GM23338 (cell line): ENCODE results near the gene GPR153. TPM values are rescaled to one million over a fixed set of nuclear protein-coding genes. Genes with fewer than 3 reads are reported as not detected.

Source experiments
- ATAC-seq: fragments of 200-7000 bp; cut with Tn5 transposase; 3 replicates; pipeline ENCODE4 v1.9.1; 2020
- DNase-seq: peaks from one replicate; pipeline ENCODE4 v3.0.0-alpha.2; 2015; ENCODE audit warnings: low spot score
- H2AFZ ChIP-seq: fragments of 200-600 bp; sonication (generic); 2 replicates; pipeline ENCODE4 v1.8.0; 2016; ENCODE audit warnings: antibody characterized with exemption, mild to moderate bottlenecking, moderate library complexity
- H3F3A ChIP-seq: fragments of 200-600 bp; sonication (generic); replicated peaks from 2 replicates; pipeline ENCODE4 v1.8.0; 2017; ENCODE audit warnings: antibody characterized with exemption, mixed run types, low read depth
- H3K27ac ChIP-seq: fragments of 200-600 bp; sonication (generic); 2 replicates; pipeline ENCODE4 v1.6.1; 2016; ENCODE audit warnings: low read depth
- H3K27me3 ChIP-seq: fragments of 200-600 bp; sonication (generic); 2 replicates; pipeline ENCODE4 v1.8.0; 2016; ENCODE audit warnings: mild to moderate bottlenecking, mixed run types, moderate library complexity; ENCODE audit not compliant: insufficient read depth
- H3K36me3 ChIP-seq: fragments of 200-600 bp; sonication (generic); 2 replicates; pipeline ENCODE4 v1.8.0; 2016; ENCODE audit warnings: mild to moderate bottlenecking; ENCODE audit not compliant: insufficient read depth
- H3K4me1 ChIP-seq: fragments of 200-600 bp; sonication (generic); 2 replicates; pipeline ENCODE4 v1.8.0; 2016; ENCODE audit warnings: mild to moderate bottlenecking, moderate library complexity; ENCODE audit not compliant: insufficient read depth
- H3K4me2 ChIP-seq: fragments of 200-600 bp; sonication (generic); 2 replicates; pipeline ENCODE4 v1.7.1; 2017; ENCODE audit warnings: mixed run types
- H3K4me3 ChIP-seq: fragments of 200-600 bp; sonication (generic); 2 replicates; pipeline ENCODE4 v1.6.1; 2016; ENCODE audit warnings: mixed run types
- H3K79me2 ChIP-seq: fragments of 200-600 bp; sonication (generic); replicated peaks from 2 replicates; pipeline ENCODE4 v1.8.0; 2017; ENCODE audit warnings: mild to moderate bottlenecking; ENCODE audit not compliant: insufficient read depth
- H3K9me2 ChIP-seq: fragments of 200-600 bp; sonication (generic); 2 replicates; pipeline ENCODE4 v1.8.0; 2017; ENCODE audit not compliant: insufficient read depth
- H4K20me1 ChIP-seq: fragments of 200-600 bp; sonication (generic); replicated peaks from 2 replicates; pipeline ENCODE4 v1.8.0; 2017; ENCODE audit warnings: mild to moderate bottlenecking; ENCODE audit not compliant: insufficient read depth
- H3K27ac Mint-ChIP-seq: 2 replicates; pipeline ENCODE4 v1.8.0; 2020; ENCODE audit warnings: inconsistent platforms, mild to moderate bottlenecking, moderate library complexity, mixed read lengths
- H3K27me3 Mint-ChIP-seq: 3 replicates; pipeline ENCODE4 v1.8.0; 2022; ENCODE audit warnings: low read depth, mild to moderate bottlenecking, moderate library complexity, mixed read lengths, inconsistent platforms; ENCODE audit not compliant: insufficient read depth, poor library complexity
- H3K36me3 Mint-ChIP-seq: 3 replicates; pipeline ENCODE4 v1.8.0; 2021; ENCODE audit warnings: low read depth, mild to moderate bottlenecking, inconsistent platforms, moderate library complexity, mixed read lengths
- H3K4me1 Mint-ChIP-seq: 3 replicates; pipeline ENCODE4 v1.8.0; 2020; ENCODE audit warnings: mild to moderate bottlenecking, inconsistent platforms, mixed read lengths
- H3K4me3 Mint-ChIP-seq: 3 replicates; pipeline ENCODE4 v1.8.0; 2021; ENCODE audit warnings: moderate library complexity, mild to moderate bottlenecking, inconsistent platforms, mixed read lengths
- H3K9me3 Mint-ChIP-seq: 3 replicates; pipeline ENCODE4 v1.8.0; 2020; ENCODE audit warnings: moderate library complexity, mild to moderate bottlenecking, inconsistent platforms, mixed read lengths
- CREB1 ChIP-seq: fragments of 250-450 bp; sonication (Bioruptor Pico); IDR thresholded peaks from 2 replicates; pipeline ENCODE4 v1.5.0; 2020; ENCODE audit warnings: low read depth, mild to moderate bottlenecking, moderate library complexity
- CTCF ChIP-seq, 2 experiments: fragments of 200-600 bp in 1 of 2; sonication (generic) in 1 of 2; conservative IDR thresholded peaks; 2 replicates each; pipeline versions ENCODE4 v1.5.1 to v1.6.1; 2016 to 2017; ENCODE audit warnings: antibody characterized with exemption in 2 of 2, low read depth in 2 of 2, mild to moderate bottlenecking in 2 of 2, moderate library complexity in 1 of 2
- ETS1 ChIP-seq: IDR thresholded peaks from 2 replicates; pipeline ENCODE4 v1.6.1; 2016; ENCODE audit warnings: antibody characterized with exemption
- EZH2 ChIP-seq: fragments of 200-600 bp; sonication (generic); IDR thresholded peaks from one replicate; pipeline ENCODE4 v1.8.0; 2017; ENCODE audit warnings: antibody characterized with exemption, mild to moderate bottlenecking, low read depth; ENCODE audit not compliant: unreplicated experiment
- EZH2phosphoT487 ChIP-seq: fragments of 200-600 bp; sonication (generic); IDR thresholded peaks from one replicate; pipeline ENCODE4 v1.8.1; 2018; ENCODE audit warnings: antibody characterized with exemption; ENCODE audit not compliant: unreplicated experiment
- JUNB ChIP-seq: IDR thresholded peaks from one replicate; pipeline ENCODE4 v1.6.1; 2016; ENCODE audit warnings: antibody characterized with exemption; ENCODE audit not compliant: unreplicated experiment
- NANOG ChIP-seq: IDR thresholded peaks from 2 replicates; pipeline ENCODE4 v1.6.1; 2016; ENCODE audit warnings: antibody characterized with exemption, borderline replicate concordance
- POLR2AphosphoS5 ChIP-seq: IDR thresholded peaks from 2 replicates; pipeline ENCODE4 v1.6.1; 2016; ENCODE audit warnings: antibody characterized with exemption, low read depth
- REST ChIP-seq: IDR thresholded peaks from one replicate; pipeline ENCODE4 v1.6.1; 2018; ENCODE audit warnings: antibody characterized with exemption; ENCODE audit not compliant: unreplicated experiment
- STAT1 ChIP-seq: IDR thresholded peaks from one replicate; pipeline ENCODE4 v1.6.1; 2016; ENCODE audit warnings: antibody characterized with exemption; ENCODE audit not compliant: unreplicated experiment
- ZNF114 ChIP-seq: fragments of 250-450 bp; sonication (Bioruptor Pico); IDR thresholded peaks from 2 replicates; pipeline ENCODE4 v1.5.0; 2020; ENCODE audit warnings: mild to moderate bottlenecking, moderate library complexity
- ZNF331 ChIP-seq: fragments of 250-450 bp; sonication (Bioruptor Pico); IDR thresholded peaks from 2 replicates; pipeline ENCODE4 v1.5.0; 2020; ENCODE audit warnings: low read depth, mild to moderate bottlenecking, moderate library complexity
- ZNF462 ChIP-seq: fragments of 250-450 bp; sonication (Bioruptor Pico); IDR thresholded peaks from 2 replicates; pipeline ENCODE4 v1.5.0; 2020; ENCODE audit warnings: mild to moderate bottlenecking, moderate library complexity
- polyA plus RNA-seq: library from polyadenylated mRNA; unstranded; fragments of >200 nt; fragmentation: Nextera tagmentation; extraction: Ambion mirVana; gene quantifications from 2 replicates; pipeline ENCODE4 v1.2.1, GENCODE V29; 2016
- total RNA-seq: library from RNA; depleted of rRNA; stranded (reverse); fragments of >200 nt; shearing (Covaris generic); gene quantifications from 2 replicates; pipeline ENCODE4 v1.2.3, GENCODE V29; 2014

Gene GPR153
- total and polyA plus RNA-seq, 2 experiments from 2014 or later, result 1.3 to 9.0 TPM

- H3K79me2 ChIP-seq, result no peaks in the 10 kb centered on the region
- Mint-ChIP-seq H3K9me3 (no peaks in the 10 kb centered on the region; the same call in 2 of the 3 replicates), H3K27ac (no peak overlapping the region), H3K4me3 (no peak overlapping the region), H3K27me3 (peaks cover 44% of the 10 kb centered on the region), H3K4me1 (peaks cover 11% of the 10 kb centered on the region; the same call in 2 of the 3 replicates), H3K36me3 (no peaks in the 10 kb centered on the region)
- H3K27me3 ChIP-seq, result peaks cover 51% of the 10 kb centered on the region
- peaks cover 6% of the 10 kb centered on the region for H4K20me1 ChIP-seq
- H3F3A ChIP-seq, result peaks cover 4% of the 10 kb centered on the region; the same call in 1 of the 2 replicates
- H3K36me3 ChIP-seq, result no peaks in the 10 kb centered on the region
- H3K27ac ChIP-seq, result no peak overlapping the region
- H3K4me1 ChIP-seq, result peaks cover 7% of the 10 kb centered on the region
- DNase-seq (no peak), ATAC-seq (no peak)
- no peak overlapping the region for H2AFZ ChIP-seq
- TF ChIP-seq CTCF (conservative IDR thresholded peaks at IDR 0.05; ENCODE audit: low read depth in 2 of 2), result no peak
- TF ChIP-seq EZH2phosphoT487, result no peak
- TF ChIP-seq CREB1 (CRISPR knock-in tag), result no peak
- no peak for TF ChIP-seq STAT1
- no peak for TF ChIP-seq ZNF462 (CRISPR knock-in tag)
- no peak for TF ChIP-seq JUNB
- no peak for TF ChIP-seq ETS1
- no peak for TF ChIP-seq EZH2
- TF ChIP-seq REST, result no peak
- no peak for TF ChIP-seq POLR2AphosphoS5
- no peak for TF ChIP-seq ZNF114 (CRISPR knock-in tag)
- no peak for TF ChIP-seq NANOG
- TF ChIP-seq ZNF331, result no peak
- no peak overlapping the region for H3K4me3 ChIP-seq
- H3K4me2 ChIP-seq, result no peak overlapping the region
- H3K9me2 ChIP-seq, result no peaks in the 10 kb centered on the region
These were observed 9.7 kb downstream of the GPR153 start for GRCh38 chr1:6251233-6251632.
